Measurements from ENCODE around the gene GPR137B.
A peak's percentile ranks its signal among the peaks of the same experiment; 100 is the strongest.

GPR137B gene

GRCh38 chr1:236103059-236103458 lies 39.3 kb upstream of the GPR137B start:
- no peak overlapping the region for H3K4me3 ChIP-seq (ENCODE audit: low read depth, low read length)
- H3K79me2 ChIP-seq (ENCODE audit: control insufficient read depth, insufficient read depth, low read length, unreplicated experiment) = no peaks in the 10 kb centered on the region
- no peak overlapping the region for H3K27ac ChIP-seq (ENCODE audit: low read depth, low read length)
- H3K36me3 ChIP-seq (ENCODE audit: insufficient read depth, low read length) = no peaks in the 10 kb centered on the region
- peaks cover 17% of the 10 kb centered on the region; the same call in 1 of the 2 replicates for H3K27me3 ChIP-seq (ENCODE audit: insufficient read depth, low read length)
- peak overlapping the region; percentile 15 for H2AFZ ChIP-seq (ENCODE audit: low read length, unreplicated experiment)
- no peaks in the 10 kb centered on the region for H3K4me1 ChIP-seq (ENCODE audit: control insufficient read depth, insufficient read depth, low read length, unreplicated experiment)

GRCh38 chr1:236103646-236104218 lies 38.6 kb upstream of the GPR137B start:
- H3K27ac ChIP-seq (ENCODE audit: low read depth, low read length) = no peak overlapping the region
- H3K4me1 ChIP-seq (ENCODE audit: control insufficient read depth, insufficient read depth, low read length, unreplicated experiment) = no peaks in the 10 kb centered on the region
- peak overlapping the region; percentile 37 for H2AFZ ChIP-seq (ENCODE audit: low read length, unreplicated experiment)
- H3K4me3 ChIP-seq (ENCODE audit: low read depth, low read length) = no peak overlapping the region
- H3K36me3 ChIP-seq (ENCODE audit: insufficient read depth, low read length) = no peaks in the 10 kb centered on the region
- H3K27me3 ChIP-seq (ENCODE audit: insufficient read depth, low read length) = peaks cover 17% of the 10 kb centered on the region; the same call in 1 of the 2 replicates
- H3K79me2 ChIP-seq (ENCODE audit: control insufficient read depth, insufficient read depth, low read length, unreplicated experiment) = no peaks in the 10 kb centered on the region

- no peaks in the 10 kb centered on the region for H3K27me3 ChIP-seq (ENCODE audit: insufficient read depth, low read length)
- H3K4me1 ChIP-seq (ENCODE audit: control insufficient read depth, insufficient read depth, low read length, unreplicated experiment) = peaks cover 3% of the 10 kb centered on the region
- H3K79me2 ChIP-seq (ENCODE audit: control insufficient read depth, insufficient read depth, low read length, unreplicated experiment) = no peaks in the 10 kb centered on the region
- no peak overlapping the region for H3K4me3 ChIP-seq (ENCODE audit: low read depth, low read length)
- no peak overlapping the region for H2AFZ ChIP-seq (ENCODE audit: low read length, unreplicated experiment)
- H3K27ac ChIP-seq (ENCODE audit: low read depth, low read length) = no peak overlapping the region
- H3K36me3 ChIP-seq (ENCODE audit: insufficient read depth, low read length) = no peaks in the 10 kb centered on the region
Observed at GRCh38 chr1:236107121-236107907, 35.0 kb upstream of the GPR137B start.

GRCh38 chr1:236108027-236108648 lies 34.2 kb upstream of the GPR137B start:
- Histone ChIP-seq H3K27ac (ENCODE audit: low read depth, low read length) (no peak overlapping the region), H3K79me2 (ENCODE audit: control insufficient read depth, insufficient read depth, low read length, unreplicated experiment) (no peaks in the 10 kb centered on the region), H3K27me3 (ENCODE audit: insufficient read depth, low read length) (no peaks in the 10 kb centered on the region), H2AFZ (ENCODE audit: low read length, unreplicated experiment) (no peak overlapping the region), H3K4me3 (ENCODE audit: low read depth, low read length) (no peak overlapping the region), H3K36me3 (ENCODE audit: insufficient read depth, low read length) (no peaks in the 10 kb centered on the region), H3K4me1 (ENCODE audit: control insufficient read depth, insufficient read depth, low read length, unreplicated experiment) (peaks cover 3% of the 10 kb centered on the region)

- H2AFZ ChIP-seq (ENCODE audit: low read length, unreplicated experiment) = no peak overlapping the region
- no peak overlapping the region for H3K4me3 ChIP-seq (ENCODE audit: low read depth, low read length)
- peaks cover 5% of the 10 kb centered on the region; the same call in 1 of the 2 replicates for H3K27me3 ChIP-seq (ENCODE audit: insufficient read depth, low read length)
- H3K4me1 ChIP-seq (ENCODE audit: control insufficient read depth, insufficient read depth, low read length, unreplicated experiment) = peaks cover 3% of the 10 kb centered on the region
- H3K79me2 ChIP-seq (ENCODE audit: control insufficient read depth, insufficient read depth, low read length, unreplicated experiment) = no peaks in the 10 kb centered on the region
- H3K36me3 ChIP-seq (ENCODE audit: insufficient read depth, low read length) = no peaks in the 10 kb centered on the region
- H3K27ac ChIP-seq (ENCODE audit: low read depth, low read length) = no peak overlapping the region
Observed at GRCh38 chr1:236110137-236110536, 32.2 kb upstream of the GPR137B start.

GRCh38 chr1:236111527-236112331 lies 30.6 kb upstream of the GPR137B start:
- no peak overlapping the region for H2AFZ ChIP-seq (ENCODE audit: low read length, unreplicated experiment)
- no peaks in the 10 kb centered on the region for H3K79me2 ChIP-seq (ENCODE audit: control insufficient read depth, insufficient read depth, low read length, unreplicated experiment)
- peaks cover 5% of the 10 kb centered on the region; the same call in 1 of the 2 replicates for H3K27me3 ChIP-seq (ENCODE audit: insufficient read depth, low read length)

GRCh38 chr1:236112332-236112627 lies 30.1 kb upstream of the GPR137B start:
- H3K27me3 ChIP-seq (ENCODE audit: insufficient read depth, low read length) = peaks cover 5% of the 10 kb centered on the region; the same call in 1 of the 2 replicates
- no peaks in the 10 kb centered on the region for H3K36me3 ChIP-seq (ENCODE audit: insufficient read depth, low read length)
- H3K79me2 ChIP-seq (ENCODE audit: control insufficient read depth, insufficient read depth, low read length, unreplicated experiment) = no peaks in the 10 kb centered on the region
- H3K4me1 ChIP-seq (ENCODE audit: control insufficient read depth, insufficient read depth, low read length, unreplicated experiment) = peaks cover 3% of the 10 kb centered on the region
- H3K4me3 ChIP-seq (ENCODE audit: low read depth, low read length) = no peak overlapping the region
- H3K27ac ChIP-seq (ENCODE audit: low read depth, low read length) = no peak overlapping the region
- no peak overlapping the region for H2AFZ ChIP-seq (ENCODE audit: low read length, unreplicated experiment)

More at GRCh38 chr1:236111527-236112331, 30.6 kb upstream of the GPR137B start:
- no peak overlapping the region for H3K4me3 ChIP-seq (ENCODE audit: low read depth, low read length)
- H3K27ac ChIP-seq (ENCODE audit: low read depth, low read length) = no peak overlapping the region
- H3K4me1 ChIP-seq (ENCODE audit: control insufficient read depth, insufficient read depth, low read length, unreplicated experiment) = peaks cover 3% of the 10 kb centered on the region
- H3K36me3 ChIP-seq (ENCODE audit: insufficient read depth, low read length) = no peaks in the 10 kb centered on the region

GRCh38 chr1:236113324-236114032 lies 28.9 kb upstream of the GPR137B start:
- Histone ChIP-seq H2AFZ (ENCODE audit: low read length, unreplicated experiment) (no peak overlapping the region), H3K4me3 (ENCODE audit: low read depth, low read length) (no peak overlapping the region), H3K4me1 (ENCODE audit: control insufficient read depth, insufficient read depth, low read length, unreplicated experiment) (peaks cover 3% of the 10 kb centered on the region), H3K27me3 (ENCODE audit: insufficient read depth, low read length) (peaks cover 10% of the 10 kb centered on the region; the same call in 1 of the 2 replicates), H3K36me3 (ENCODE audit: insufficient read depth, low read length) (no peaks in the 10 kb centered on the region), H3K79me2 (ENCODE audit: control insufficient read depth, insufficient read depth, low read length, unreplicated experiment) (no peaks in the 10 kb centered on the region), H3K27ac (ENCODE audit: low read depth, low read length) (no peak overlapping the region)

GRCh38 chr1:236114076-236114747 lies 28.1 kb upstream of the GPR137B start:
- H3K79me2 ChIP-seq (ENCODE audit: control insufficient read depth, insufficient read depth, low read length, unreplicated experiment) = no peaks in the 10 kb centered on the region
- no peak overlapping the region for H3K27ac ChIP-seq (ENCODE audit: low read depth, low read length)
- peaks cover 10% of the 10 kb centered on the region; the same call in 1 of the 2 replicates for H3K27me3 ChIP-seq (ENCODE audit: insufficient read depth, low read length)
- peaks cover under 1% of the 10 kb centered on the region for H3K4me1 ChIP-seq (ENCODE audit: control insufficient read depth, insufficient read depth, low read length, unreplicated experiment)
- H3K36me3 ChIP-seq (ENCODE audit: insufficient read depth, low read length) = no peaks in the 10 kb centered on the region
- H3K4me3 ChIP-seq (ENCODE audit: low read depth, low read length) = no peak overlapping the region
- no peak overlapping the region for H2AFZ ChIP-seq (ENCODE audit: low read length, unreplicated experiment)
